Measurements from ENCODE around the gene LMAN2. TPM values are rescaled to one million over a fixed set of nuclear protein-coding genes. Genes with fewer than 3 reads are reported as not detected.

The LMAN2 gene
- total RNA-seq, 1 experiment from 2014 or later = 144 TPM

DNA sequence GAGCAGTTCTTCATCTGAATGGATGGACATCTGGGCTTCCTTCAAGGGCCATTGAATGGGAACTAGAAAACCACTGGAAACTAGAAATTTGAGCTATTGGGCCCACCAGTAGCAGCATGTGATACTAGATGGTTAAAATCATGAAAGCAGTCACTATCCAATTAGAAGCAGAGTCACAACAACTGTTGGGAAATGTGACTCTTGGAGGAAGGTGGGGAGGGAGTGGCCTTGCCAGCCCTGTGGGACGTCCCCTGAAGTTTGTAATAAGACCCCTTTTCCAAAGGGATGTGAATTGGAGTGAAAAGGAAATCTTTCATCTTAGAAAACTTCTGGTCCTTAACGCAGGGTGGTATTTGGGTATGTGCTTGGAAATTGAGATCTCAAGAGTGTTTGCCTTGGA lies 53.5 kb downstream of the LMAN2 start:
- no peaks in the 10 kb centered on the region for H3K27me3 ChIP-seq
- H3K9me3 ChIP-seq (replicated peaks) = no peaks in the 10 kb centered on the region
- H3K4me3 ChIP-seq = no peak overlapping the region
- no peak overlapping the region for H3K27ac ChIP-seq
- peaks cover 4% of the 10 kb centered on the region; the same call in 1 of the 2 replicates for H3K36me3 ChIP-seq
- peaks cover 13% of the 10 kb centered on the region for H3K4me1 ChIP-seq
- peak; percentile 37 to 72 for DNase-seq

DNA sequence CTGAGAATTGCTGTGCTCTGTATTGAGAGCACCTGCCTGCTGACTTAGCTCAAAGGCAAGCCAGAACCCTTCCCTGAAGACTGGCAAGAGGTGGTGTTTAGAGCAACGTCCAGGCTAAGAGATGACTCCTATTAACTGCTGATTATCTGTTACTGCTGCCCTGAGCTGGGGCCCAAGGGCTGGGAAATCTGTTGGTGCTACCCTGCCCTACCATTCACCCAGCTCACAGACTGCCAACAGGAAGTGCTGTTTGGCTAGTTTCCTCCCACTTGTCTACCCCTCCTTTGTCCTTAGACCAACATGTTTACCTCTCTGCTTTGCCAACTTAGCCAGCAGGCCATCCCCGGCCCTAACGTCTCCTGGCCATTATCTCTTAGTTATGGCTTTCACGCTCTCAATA lies 54.9 kb downstream of the LMAN2 start:
- H3K36me3 ChIP-seq = peaks cover 4% of the 10 kb centered on the region; the same call in 1 of the 2 replicates
- DNase-seq = no peak
- no peaks in the 10 kb centered on the region for H3K27me3 ChIP-seq
- peaks cover 6% of the 10 kb centered on the region for H3K4me1 ChIP-seq
- H3K27ac ChIP-seq = no peak overlapping the region
- H3K9me3 ChIP-seq (replicated peaks) = no peaks in the 10 kb centered on the region
- H3K4me3 ChIP-seq = no peak overlapping the region

DNA sequence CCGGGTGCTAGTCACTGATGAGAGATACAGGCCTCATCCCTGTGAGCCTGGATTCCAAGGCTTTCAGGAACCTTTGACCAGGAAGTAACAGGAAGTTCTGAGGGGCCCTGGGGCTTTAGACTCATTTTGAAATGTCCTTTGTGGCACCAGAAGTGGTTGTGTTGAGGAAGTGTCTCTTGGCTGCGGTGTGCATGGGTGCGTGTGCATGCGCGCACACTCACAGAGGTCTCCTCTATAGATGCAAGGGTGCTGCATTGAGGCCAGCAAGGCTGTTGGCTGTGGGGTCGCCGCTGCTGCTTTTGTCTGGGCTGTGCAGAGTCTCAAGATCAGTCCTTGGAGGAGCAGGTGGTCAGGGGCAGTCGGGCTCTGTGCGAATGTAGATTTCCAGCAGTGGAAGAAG lies 55.5 kb downstream of the LMAN2 start:
- Histone ChIP-seq H3K9me3 (replicated peaks) (no peaks in the 10 kb centered on the region), H3K36me3 (peaks cover 1% of the 10 kb centered on the region; the same call in 1 of the 2 replicates), H3K4me1 (peaks cover 4% of the 10 kb centered on the region; the same call in 1 of the 2 replicates), H3K4me3 (no peak overlapping the region), H3K27me3 (no peaks in the 10 kb centered on the region), H3K27ac (no peak overlapping the region)
- DNase-seq = no peak

DNA sequence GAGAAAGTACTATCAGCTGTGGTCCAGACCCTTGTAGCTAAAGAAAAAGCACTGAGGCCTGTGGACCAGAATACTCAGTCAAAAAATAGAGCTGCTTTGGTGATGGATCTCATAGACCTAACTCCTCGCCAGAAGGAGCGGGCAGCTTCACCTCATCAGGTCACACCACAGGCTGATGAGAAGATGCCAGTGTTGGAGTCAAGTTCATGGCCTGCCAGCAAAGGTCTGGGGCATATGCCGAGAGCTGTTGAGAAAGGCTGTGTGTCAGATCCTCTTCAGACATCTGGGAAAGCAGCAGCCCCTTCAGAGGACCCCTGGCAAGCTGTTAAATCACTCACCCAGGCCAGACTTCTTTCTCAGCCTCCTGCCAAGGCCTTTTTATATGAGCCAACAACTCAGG lies 56.8 kb downstream of the LMAN2 start:
- no peak overlapping the region for H3K27ac ChIP-seq
- no peaks in the 10 kb centered on the region for H3K27me3 ChIP-seq
- H3K4me1 ChIP-seq = peaks cover 4% of the 10 kb centered on the region; the same call in 1 of the 2 replicates
- H3K36me3 ChIP-seq = no peaks in the 10 kb centered on the region
- DNase-seq = no peak
- H3K4me3 ChIP-seq = no peak overlapping the region
- no peaks in the 10 kb centered on the region for H3K9me3 ChIP-seq (replicated peaks)

DNA sequence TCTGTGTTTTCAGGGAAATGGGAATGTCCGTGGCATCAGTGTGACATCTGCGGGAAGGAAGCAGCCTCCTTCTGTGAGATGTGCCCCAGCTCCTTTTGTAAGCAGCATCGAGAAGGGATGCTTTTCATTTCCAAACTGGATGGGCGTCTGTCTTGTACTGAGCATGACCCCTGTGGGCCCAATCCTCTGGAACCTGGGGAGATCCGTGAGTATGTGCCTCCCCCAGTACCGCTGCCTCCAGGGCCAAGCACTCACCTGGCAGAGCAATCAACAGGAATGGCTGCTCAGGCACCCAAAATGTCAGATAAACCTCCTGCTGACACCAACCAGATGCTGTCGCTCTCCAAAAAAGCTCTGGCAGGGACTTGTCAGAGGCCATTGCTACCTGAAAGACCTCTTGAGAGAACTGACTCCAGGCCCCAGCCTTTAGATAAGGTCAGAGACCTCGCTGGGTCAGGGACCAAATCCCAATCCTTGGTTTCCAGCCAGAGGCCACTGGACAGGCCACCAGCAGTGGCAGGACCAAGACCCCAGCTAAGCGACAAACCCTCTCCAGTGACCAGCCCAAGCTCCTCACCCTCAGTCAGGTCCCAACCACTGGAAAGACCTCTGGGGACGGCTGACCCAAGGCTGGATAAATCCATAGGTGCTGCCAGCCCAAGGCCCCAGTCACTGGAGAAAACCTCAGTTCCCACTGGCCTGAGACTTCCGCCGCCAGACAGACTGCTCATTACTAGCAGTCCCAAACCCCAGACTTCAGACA lies 57.5 kb downstream of the LMAN2 start:
- Histone ChIP-seq H3K27me3 (no peaks in the 10 kb centered on the region), H3K4me1 (peaks cover 4% of the 10 kb centered on the region; the same call in 1 of the 2 replicates), H3K9me3 (replicated peaks) (no peaks in the 10 kb centered on the region), H3K4me3 (no peak overlapping the region), H3K36me3 (no peaks in the 10 kb centered on the region), H3K27ac (no peak overlapping the region)
- no peak for DNase-seq

DNA sequence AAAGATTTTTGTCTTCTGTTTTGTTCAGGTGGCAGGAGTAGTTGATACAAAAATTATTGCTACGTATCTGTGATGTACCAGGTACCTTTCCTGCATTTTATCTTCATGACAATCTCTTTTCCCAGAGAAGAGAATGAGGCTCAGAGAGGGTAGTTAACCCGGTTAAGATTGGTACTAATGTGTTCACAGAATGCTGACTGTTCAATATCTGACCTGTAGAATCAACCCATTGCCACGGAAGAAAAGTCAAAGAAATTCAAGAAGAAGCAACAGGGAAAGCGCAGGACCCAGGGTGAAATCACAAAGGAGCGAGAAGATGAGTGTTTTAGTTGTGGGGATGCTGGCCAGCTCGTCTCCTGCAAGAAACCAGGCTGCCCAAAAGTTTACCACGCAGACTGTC lies 59.7 kb downstream of the LMAN2 start:
- Histone ChIP-seq H3K27ac (no peak overlapping the region), H3K9me3 (replicated peaks) (no peaks in the 10 kb centered on the region), H3K4me3 (no peak overlapping the region), H3K36me3 (no peaks in the 10 kb centered on the region), H3K4me1 (no peaks in the 10 kb centered on the region), H3K27me3 (no peaks in the 10 kb centered on the region)
- no peak for DNase-seq

DNA sequence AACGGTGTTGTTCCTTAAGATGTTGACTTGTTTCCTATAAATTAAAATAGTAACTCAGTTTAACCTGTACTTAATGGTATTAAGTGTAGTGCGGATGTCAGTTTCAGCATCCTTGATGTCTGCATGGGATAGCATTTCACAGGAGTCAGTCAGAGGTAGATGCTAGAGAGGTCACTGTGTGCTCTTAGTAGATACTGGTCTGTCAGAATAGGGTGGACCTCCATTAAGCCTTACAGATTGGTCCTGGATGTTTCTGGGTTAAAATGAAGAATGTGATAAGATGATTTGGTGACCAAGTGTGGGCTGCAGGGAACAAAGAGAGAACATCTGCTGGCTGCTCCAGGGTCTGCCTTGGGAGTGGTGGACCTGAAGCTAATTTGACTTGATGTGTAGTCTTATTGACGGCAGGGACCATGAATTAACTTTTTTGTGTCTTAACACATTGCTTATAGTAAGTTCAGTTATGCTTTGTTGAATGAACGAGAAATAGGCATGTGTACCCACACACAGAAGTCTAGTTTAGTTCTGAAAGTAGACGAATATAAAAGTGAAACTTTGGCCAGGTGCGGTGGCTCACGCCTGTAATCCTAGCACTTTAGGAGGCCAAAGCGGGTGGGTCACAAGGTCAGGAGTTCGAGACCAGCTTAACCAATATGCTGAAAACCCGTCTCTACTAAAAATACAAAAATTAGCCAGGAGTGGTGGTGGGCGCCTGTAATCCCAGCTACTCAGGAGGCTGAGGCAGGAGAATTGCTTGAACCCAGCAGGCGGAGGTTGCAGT lies 60.5 kb downstream of the LMAN2 start:
- Histone ChIP-seq H3K27ac (no peak overlapping the region), H3K27me3 (no peaks in the 10 kb centered on the region), H3K9me3 (replicated peaks) (no peaks in the 10 kb centered on the region), H3K4me3 (no peak overlapping the region), H3K4me1 (no peaks in the 10 kb centered on the region), H3K36me3 (no peaks in the 10 kb centered on the region)
- DNase-seq = no peak

DNA sequence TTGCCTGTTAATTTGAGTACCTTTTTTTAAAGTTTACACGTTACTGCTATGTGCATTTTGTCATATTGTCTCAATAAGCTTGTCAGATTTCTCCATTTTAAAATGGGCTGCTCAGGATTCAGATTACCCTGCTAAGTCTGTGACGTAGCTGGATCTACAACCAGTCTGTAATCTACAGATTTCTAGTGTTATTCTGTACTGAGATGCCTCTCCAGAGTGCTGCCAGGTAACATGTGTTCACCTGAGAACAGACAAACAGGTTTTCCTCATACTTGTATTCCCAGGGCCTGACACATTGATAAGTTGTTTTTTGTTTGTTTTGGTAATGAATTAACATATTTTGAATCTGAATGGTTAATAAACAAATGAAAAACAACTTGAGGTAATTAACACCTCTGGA lies 63.3 kb downstream of the LMAN2 start:
- no peaks in the 10 kb centered on the region for H3K36me3 ChIP-seq
- H3K4me1 ChIP-seq = no peaks in the 10 kb centered on the region

More for the DNA sequence above, 63.3 kb downstream of the LMAN2 start:
- H3K9me3 ChIP-seq (replicated peaks) = no peaks in the 10 kb centered on the region
- H3K27ac ChIP-seq = no peak overlapping the region
- DNase-seq = no peak
- no peaks in the 10 kb centered on the region for H3K27me3 ChIP-seq
- no peak overlapping the region for H3K4me3 ChIP-seq

Other genes starting within 250 kb of the LMAN2 start
- gene NSD1, start 217.9 kb downstream of the LMAN2 start, total RNA-seq (2014; rRNA removed; shearing (Covaris generic)) = 3.5 and 5.7 TPM in 2 replicates
- gene RAB24, start 47.9 kb downstream of the LMAN2 start, total RNA-seq (2014; rRNA removed; shearing (Covaris generic)) = 24.1 and 25.4 TPM in 2 replicates
- 226 and 259 TPM in 2 replicates for gene PRELID1, start 47.9 kb downstream of the LMAN2 start, total RNA-seq (2014; rRNA removed; shearing (Covaris generic))
- gene MXD3, start 39.8 kb downstream of the LMAN2 start, total RNA-seq (2014; rRNA removed; shearing (Covaris generic)) = 36.6 and 37.6 TPM in 2 replicates
- gene RGS14, start 6.3 kb upstream of the LMAN2 start, total RNA-seq (2014; rRNA removed; shearing (Covaris generic)) = 4.0 and 4.8 TPM in 2 replicates
- gene SLC34A1, start 32.8 kb upstream of the LMAN2 start, total RNA-seq (2014; rRNA removed; shearing (Covaris generic)) = not detected in 2 replicates
- gene PFN3, start 49.0 kb upstream of the LMAN2 start, total RNA-seq (2014; rRNA removed; shearing (Covaris generic)) = not detected in 2 replicates
- 5.9 and 6.5 TPM in 2 replicates for gene F12, start 57.9 kb upstream of the LMAN2 start, total RNA-seq (2014; rRNA removed; shearing (Covaris generic))
- 45.1 and 48.4 TPM in 2 replicates for gene GRK6, start 75.0 kb upstream of the LMAN2 start, total RNA-seq (2014; rRNA removed; shearing (Covaris generic))
- 6.4 TPM in 2 replicates for gene PRR7, start 95.1 kb upstream of the LMAN2 start, total RNA-seq (2014; rRNA removed; shearing (Covaris generic))
- gene DBN1, start 122.0 kb upstream of the LMAN2 start, total RNA-seq (2014; rRNA removed; shearing (Covaris generic)) = 239 and 265 TPM in 2 replicates
- gene PDLIM7, start 145.9 kb upstream of the LMAN2 start, total RNA-seq (2014; rRNA removed; shearing (Covaris generic)) = 58.4 and 68.5 TPM in 2 replicates
- 3.0 and 6.2 TPM in 2 replicates for gene DOK3, start 158.2 kb upstream of the LMAN2 start, total RNA-seq (2014; rRNA removed; shearing (Covaris generic))
- gene DDX41, start 165.3 kb upstream of the LMAN2 start, total RNA-seq (2014; rRNA removed; shearing (Covaris generic)) = 68.5 and 76.8 TPM in 2 replicates
- gene FAM193B, start 202.9 kb upstream of the LMAN2 start, total RNA-seq (2014; rRNA removed; shearing (Covaris generic)) = 30.8 and 33.8 TPM in 2 replicates
- 70.9 and 76.2 TPM in 2 replicates for gene TMED9, start 240.5 kb upstream of the LMAN2 start, total RNA-seq (2014; rRNA removed; shearing (Covaris generic))
- 17.4 and 22.3 TPM in 2 replicates for gene B4GALT7, start 248.5 kb upstream of the LMAN2 start, total RNA-seq (2014; rRNA removed; shearing (Covaris generic))